NCI-H226 (cell line): ENCODE measurements around the gene CYP27C1.
"Not testable (repeated sequence)": the region's sequence is repeated elsewhere in the genome, so short reads cannot be mapped to it uniquely, and the experiment has no call there.

Source experiments
- DNase-seq: peaks from one replicate; pipeline ENCODE4 v3.0.0-alpha.2; 2015

CYP27C1 gene

DNA sequence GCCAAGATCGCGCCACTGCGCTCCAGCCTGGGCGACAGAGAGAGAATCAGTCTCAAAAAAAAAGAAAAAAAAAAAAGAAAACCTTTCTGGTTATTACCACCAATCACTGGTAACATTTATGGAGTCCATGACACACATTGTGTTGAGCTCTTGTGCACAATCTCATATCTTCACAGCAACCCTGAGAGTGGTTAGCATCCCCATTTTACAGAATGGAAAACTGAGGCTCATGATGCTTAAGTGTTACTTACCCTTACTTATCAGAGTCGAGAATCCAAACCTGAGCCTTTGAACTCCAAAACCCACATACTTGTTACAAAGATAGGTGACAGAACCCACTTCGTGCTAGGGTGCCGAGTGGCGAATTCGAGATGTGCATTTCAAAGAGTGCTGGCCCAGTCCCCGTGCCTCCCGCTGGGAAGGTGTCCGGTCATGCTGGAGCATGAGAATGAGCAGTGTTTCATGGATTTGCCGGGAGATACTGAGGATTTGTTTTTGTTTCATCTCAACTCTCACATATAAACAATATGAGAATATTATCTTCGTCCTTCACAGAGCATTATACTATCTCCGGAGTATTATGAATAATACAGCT lies 50.9 kb downstream of the CYP27C1 start:
- no peak for DNase-seq

DNA sequence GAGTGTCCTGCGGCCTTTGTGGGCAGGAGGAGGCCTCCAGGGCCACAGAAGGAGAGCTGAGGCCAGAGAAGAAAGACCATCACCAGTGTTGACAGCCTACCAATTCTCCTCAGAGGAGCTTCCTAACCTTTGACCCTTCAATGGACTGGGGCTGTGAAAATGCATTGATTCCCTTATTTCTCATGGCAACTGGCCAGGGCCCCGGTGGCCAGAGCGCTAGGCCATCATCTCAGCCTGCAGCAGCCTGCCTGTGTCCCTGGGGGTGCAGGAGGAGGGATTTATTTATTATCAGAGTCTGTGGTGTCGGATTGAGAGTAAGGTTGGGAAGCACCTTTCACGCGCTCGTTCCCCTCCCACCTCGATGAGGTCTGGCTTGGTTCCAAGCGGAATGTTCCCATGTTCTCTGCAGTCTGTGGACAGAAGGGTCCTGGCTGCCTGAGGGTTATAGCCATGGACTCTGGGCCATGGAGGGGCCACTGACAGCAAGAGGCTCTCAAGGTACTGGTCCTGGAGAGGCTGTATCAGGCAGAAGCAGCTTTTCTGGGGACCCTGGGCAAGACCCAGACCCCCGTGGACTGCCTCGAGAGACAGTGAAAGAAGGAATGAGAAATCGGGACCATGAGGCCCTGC lies 53.8 kb downstream of the CYP27C1 start:
- DNase-seq, result no peak

DNA sequence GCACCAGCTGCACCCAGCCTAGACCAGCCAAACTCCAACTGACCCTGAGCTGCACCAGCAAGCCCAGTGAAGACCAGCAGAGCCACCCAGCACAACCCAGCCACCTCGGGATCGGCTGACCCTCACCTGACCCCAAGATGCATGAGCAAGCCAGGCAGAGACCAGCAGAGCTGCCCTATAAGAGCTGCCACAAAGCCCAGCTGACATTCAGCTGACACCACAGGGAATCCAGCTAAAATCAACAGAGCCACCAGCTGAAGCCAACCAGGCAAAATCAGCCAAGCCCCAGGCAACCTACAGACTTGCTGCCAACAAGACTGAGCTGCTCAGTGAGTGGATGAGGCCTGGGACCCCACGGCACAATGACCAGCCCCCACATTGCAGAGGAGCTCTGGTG lies 54.6 kb downstream of the CYP27C1 start:
- DNase-seq, result no peak

DNA sequence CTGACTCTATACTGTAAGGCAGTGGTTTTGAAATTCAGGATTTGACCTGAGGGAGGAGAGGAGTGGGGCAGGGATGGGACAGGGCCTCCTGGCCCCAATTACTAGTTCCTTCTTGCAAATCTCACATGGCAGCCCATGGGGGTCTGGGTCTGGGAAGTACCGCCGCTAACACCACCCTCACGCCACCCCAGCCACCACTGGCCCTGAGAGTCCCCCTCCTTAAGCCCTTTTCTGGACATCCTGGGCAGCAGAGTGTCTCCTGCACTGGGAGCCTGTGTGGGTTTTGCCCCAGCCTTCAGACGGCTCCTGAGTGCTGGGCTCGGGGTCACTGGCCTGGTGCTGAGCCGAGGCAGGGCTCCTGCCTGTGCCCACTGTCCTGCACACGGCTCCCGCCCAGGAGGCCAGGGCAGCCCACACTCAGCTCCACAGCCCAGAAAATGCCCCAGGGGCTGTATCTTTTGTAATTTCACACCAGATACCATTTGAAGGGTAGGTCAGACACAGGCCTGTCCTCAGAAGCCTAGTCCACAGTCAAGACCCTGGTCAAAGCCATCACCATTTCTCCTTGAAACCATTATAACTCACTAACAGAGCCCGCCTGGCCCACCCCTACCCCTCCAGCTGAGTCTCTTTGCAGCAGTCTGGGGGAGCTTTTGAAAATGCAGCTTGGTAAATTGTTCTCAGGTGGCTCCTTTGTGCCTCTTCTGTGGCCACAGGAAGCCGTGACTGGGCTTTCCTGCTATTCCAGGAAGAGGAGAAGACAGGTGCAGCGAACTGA lies 55.1 kb downstream of the CYP27C1 start:
- no peak for DNase-seq

DNA sequence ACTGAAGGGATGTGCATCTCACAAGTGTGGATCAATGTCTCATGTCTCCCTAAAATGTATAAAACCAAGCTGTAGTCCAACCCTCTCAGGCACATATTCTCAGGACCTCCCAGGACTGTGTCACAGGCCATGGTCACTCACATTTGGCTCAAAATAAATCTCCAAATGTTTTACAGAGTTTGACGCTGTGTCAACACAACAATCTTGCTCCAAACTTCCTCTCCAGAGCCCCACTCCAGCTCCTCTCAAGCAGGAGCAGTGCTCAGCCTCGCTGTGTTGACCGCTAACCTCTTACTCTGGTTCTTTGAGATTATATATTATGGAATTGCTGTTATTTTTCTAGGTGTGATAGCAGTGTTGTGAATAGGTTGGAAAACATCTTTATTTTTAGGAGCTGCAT lies 56.2 kb downstream of the CYP27C1 start:
- no peak for DNase-seq

DNA sequence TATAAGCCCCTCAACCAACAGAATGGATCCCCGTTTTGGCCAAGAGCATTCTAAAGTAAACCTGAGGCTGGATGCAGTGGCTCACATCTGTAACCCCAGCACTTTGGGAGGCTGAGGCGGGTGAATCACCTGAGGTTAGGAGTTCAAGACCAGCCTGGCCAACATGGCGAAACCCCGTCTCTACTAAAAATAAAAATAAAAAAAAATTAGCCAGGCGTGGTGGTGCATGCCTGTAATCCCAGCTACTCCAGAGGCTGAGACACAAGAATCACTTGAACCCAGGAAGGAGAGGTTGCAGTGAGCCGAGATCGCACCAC lies 57.1 kb downstream of the CYP27C1 start:
- DNase-seq, result not testable (repeated sequence)

DNA sequence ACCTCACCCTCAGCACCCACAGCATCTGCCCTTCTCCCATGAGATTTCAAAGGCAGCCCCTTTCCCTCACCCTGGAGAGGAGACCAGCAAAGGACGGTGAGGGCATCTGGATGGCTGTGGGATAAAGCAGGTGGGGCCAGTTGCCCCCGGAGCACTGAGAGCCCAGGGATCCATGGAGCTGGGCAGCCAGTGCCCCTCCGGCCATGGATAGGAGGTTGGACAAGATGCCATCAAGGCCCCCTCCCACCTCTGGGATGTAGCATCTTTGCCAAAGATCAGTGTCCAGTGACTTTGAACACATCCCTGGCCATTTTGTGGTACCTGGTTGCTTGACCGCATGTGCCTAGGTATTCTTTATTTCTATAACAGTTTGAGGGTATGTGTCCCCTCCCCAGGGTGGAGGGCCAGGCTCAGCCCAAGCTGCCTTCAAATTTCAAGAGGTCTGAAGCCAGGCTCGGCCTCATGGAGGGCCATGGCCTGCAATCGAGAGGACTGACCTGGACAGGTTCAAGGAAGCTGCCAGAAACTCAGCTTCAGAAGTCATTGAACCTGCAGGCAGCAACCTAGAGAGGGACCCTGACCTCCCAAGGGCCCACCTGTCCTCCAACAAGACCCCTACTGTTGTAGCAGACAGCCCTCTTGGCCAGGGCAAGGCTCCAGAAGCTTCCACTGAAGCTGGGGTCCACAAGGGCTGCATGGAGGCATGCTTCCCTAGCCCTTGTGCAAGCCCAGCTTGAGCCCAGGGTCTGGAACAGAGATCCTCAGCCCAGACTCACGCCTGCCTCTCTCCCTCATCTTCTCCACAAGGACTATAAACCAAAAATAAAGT lies 57.6 kb downstream of the CYP27C1 start:
- no peak for DNase-seq

DNA sequence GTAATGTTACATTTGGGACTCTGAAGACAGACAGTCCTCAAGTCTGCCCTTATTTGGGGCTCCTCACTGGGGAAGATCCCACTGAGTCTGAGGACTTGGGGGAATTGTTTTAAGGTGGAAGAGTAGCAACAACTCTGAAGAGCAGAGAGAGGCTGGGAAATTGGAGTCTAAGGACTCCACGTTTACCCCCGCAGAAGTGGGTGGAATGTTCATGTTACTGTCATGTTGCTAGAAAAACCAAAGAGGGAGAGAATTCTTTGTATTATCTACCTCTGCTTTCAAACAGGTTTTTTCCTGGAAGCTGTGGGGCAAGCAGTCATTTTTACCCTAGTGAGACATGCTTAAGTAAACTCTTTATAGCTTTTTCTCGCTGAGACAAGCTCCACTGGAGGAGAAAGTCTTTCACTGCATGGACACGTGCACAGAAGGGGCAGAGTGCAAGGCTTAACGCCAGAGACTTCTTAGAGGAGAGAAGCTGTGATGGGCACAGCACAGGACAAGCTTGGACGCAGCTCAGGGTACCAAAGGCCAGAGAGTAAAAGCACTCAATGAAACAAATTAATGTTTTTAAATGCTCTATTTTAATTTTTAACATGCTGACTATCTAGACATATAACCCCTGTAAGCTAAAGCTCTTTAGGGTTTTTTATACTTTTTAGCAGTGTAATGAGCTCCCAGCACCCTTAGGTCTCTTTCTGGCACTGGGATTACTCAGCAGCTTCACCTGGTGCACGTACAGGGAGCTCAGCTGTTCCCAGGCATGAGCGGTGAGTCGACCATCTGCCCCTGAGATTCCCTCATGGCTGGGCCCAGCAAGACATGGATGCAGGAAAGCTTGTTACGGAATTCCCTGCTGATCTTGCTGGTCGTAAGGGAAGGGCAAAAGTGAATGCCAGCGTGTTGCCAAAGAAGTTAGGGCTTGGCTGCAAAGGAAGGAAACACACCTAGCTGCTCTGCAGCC lies 58.6 kb downstream of the CYP27C1 start:
- DNase-seq, result no peak

DNA sequence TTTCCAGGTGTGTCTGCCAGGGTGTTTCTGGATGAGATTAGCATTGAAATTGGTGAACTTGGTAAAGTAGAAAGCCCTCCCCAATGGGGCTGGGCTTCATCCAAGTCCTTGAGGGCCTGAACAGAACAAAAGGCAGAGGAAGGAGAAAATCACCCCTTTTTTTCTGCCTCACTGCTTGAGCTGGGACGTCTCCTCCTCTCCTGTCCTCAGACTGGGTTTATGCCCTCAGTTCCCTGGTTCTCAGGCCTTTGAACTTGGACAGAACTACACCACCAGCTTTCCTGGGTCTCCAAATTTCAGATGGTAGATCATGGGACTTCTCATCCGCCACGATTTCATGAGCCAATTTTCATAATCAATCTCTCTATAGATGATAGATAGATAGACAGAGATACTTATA lies 59.4 kb downstream of the CYP27C1 start:
- DNase-seq, result no peak

DNA sequence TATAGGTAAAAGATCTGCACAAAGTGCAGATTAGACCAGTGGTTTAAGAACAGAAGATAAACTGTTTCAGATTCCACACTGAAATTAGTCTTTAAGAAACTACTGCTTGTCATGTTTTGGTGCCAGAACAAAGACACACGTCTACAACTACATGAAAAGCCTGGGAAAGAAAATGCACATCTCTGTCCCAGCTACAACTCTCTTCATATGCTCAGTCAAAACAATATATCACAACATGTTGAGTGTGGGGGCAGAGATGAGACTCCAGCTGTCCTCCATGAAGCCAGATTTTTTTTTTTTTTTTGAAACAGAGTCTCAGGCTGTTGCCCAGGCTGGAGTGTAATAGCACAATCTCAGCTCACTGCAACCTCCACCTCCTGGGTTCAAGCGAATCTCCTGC lies 60.6 kb downstream of the CYP27C1 start:
- DNase-seq, result no peak

DNA sequence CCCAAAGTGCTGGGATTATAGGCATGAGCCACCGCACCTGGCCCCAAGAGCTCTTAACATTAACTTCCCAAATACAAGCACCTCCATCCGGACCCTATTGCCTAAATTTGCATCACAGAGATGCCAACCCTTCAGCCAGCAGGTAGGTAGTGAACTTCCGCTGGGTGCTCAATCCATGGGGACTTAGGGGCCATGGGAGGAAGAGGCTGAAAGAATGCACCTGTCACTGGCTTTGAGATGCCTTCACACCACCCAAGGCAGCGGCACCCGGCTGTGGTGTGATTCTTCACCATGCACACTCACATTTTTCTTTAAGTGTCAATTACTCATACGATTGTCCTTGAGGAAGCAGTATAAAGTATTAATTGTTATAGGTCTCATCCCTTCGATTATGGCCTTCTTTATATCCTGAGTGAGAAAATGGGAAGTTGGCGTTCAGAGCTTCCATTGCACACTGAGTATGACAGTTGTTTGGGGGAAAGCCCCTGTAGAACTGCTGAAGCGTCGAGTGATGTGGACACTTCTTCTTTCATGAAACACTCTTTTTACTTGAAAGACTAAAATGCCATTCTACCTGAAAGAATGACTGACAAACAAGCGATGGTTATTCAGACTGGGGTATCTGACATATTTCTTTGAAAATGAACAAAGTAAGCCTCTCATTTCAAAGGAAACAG lies 61.3 kb downstream of the CYP27C1 start:
- no peak for DNase-seq

DNA sequence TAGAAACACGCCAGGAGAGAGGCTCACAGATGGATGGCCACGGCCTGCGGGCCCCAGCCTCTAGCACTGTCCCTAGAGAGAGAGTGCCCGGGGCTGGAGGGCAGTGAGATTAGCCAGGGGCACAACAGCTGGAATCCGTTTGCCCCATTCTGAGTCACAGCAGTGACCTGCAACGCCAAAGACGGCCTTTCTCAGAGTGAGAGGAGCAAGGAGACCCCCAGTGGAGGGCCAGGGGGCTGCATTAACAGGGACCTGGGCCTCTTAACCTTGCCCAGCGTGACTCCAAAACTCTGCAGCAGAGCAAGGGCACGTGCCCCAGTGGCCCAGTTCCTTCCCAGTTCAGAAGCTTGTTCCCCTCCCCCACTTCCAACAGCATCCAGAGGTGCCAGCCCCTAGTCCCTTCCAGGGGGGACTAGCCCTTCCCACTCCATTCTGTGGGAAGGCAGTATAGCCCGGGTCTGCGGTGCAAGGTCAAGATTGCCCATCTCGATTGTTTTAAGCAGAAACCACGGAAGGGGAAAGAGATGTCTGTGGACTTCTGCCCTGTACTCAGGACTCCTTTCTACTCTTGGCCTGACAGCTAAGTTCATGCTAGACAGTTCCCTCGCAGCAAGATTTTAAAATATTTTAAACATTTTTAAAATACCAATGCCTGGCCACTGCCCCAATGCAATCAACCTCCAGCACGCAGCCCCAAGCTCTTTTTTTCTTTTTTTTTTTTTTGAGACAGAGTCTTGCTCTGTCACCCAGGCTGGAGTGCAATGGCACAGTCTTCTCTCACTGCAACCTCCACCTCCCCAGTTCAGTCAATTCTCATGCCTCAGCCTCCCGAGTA lies 62.2 kb downstream of the CYP27C1 start:
- no peak for DNase-seq

DNA sequence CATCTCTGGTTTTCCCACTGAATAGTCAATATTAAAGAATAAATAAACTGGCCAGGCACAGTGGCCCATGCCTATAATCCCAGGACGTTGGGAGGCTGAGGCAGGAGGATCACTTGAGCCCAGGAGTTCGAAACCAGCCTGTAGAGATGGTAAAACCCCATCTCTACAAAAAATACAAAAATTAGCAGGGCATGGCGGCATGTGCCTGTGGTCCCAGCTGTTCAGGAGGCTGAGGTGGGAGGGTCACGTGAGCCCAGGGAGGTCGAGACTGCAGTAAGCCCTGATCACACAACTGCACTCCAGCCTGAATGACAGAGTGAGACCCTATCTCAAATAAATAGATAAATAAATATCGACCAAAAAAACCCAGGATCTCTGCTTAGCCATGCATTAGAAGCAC lies 63.0 kb downstream of the CYP27C1 start:
- no peak for DNase-seq

DNA sequence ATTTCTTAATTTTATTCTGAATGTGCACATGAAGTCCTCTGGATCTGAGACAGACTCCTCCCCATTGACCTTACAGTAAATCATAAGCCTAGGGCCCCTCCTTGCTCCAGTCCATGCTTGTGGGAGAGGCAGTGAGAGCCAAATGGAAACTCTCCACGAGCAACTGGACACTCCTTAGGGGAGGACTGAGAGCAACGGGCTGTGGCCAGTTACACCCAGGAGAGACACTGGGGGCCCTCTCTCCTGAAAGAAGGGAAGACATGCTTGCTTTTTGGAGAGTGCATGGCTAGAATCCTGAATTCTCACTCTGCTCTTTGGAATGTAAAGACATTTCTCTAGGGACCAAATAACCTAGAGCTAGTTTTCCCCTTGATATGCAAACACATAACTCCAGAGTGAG lies 64.2 kb downstream of the CYP27C1 start:
- no peak for DNase-seq

DNA sequence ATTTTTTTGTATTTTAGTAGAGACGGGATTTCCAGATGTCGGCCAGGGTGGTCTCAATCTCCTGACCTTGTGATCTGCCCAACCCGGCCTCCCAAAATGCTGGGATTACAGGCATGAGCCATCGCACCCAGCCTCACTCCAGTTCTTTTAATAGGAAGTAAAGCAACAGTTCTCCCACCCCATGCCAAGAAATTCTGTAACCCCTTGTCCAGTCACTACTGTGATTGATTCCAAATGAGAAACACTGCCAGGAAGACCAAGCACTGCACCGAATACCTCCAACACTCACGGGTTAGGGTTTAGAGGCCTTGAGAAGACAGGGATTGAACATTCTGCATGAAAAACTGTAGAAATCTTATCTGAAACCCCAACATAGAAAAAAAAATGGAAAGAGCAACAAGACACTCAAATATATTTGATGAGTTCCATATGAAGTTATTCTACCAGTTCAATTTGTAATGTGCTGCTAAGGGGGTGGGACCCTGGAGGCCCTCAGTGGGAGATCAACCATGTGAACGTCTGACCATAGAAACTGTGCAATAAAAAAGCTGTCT lies 65.0 kb downstream of the CYP27C1 start:
- DNase-seq, result no peak

DNA sequence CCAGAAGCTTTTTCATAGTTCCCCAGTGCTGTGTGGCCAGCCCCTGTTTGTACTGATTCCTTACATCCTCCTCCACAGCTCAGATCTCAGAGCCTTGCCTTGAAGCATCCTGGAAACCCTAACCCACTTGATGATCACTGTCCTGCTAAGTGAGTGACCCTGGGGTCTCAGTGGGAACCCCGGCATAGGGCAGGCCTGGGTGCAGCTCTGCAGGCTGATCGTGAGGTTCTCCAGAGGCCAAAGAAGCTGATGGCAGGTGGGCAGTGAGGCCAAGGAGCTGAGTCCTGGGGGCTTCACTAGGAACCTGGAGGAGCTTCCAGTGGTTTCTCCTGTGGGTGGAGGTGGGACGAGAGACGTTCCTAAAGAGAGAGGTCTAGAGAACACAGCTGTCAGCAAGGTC lies 65.7 kb downstream of the CYP27C1 start:
- DNase-seq, result no peak

DNA sequence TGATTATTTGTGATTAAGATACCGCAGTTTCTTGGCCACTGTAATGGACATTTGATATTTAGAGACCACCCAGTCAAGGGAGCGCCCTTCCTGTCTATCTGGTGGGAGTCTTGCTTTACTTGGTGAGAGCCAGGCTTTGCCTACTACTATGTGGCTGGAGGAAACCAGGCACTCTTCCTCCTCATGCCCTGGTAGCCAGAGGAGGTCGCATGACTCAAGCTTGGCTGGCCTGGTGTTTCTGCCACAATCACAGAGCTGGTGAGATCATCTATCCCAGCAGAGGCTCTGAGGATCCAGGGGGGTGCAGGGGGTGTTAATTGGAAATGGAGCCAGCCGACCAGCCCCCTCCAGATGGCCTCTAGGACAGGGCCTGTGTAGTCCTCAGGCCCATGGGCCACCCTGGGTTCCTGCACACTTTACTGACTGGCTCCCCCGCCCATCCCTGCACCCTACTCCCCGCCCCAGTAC lies 66.4 kb downstream of the CYP27C1 start:
- peak; percentile 93 for DNase-seq

DNA sequence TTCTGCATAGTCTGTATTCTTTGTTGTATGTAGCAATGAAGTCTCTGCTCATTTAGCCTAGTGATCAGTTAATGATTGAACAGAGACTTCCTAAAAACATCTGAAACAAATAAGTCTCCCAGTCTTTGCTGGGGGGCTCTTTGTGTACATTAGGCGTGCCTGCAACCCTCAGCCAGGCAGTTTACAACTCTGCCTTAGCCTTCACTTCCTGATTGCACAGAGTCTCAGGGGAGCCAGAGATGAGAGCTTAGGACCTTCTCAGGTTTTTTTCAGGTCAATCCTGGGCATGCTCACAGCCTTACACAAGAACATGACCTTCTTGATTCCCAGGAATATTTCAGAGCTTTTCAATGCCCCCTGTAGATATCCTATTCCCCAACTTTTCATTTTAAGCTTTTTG lies 69.1 kb downstream of the CYP27C1 start:
- DNase-seq, result no peak

DNA sequence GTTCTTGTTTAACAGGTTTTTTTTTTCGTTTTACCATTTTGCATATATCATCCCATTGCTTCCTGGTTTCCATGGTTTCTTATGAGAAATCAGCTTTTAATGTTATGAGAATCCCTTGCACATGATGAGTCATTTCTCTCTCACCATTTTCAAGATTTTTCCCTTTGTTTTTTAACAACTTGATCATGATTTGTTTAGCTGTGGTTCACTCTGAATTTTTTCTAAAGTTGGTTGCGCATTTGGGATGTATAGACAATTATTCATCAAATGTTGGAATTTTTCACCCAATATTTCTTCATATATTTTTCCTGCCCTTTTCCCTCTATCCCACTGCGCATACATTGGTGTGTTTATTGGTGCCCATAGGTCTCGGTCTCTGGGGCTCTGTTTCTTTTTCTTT lies 70.7 kb downstream of the CYP27C1 start:
- peak; percentile 29 for DNase-seq

DNA sequence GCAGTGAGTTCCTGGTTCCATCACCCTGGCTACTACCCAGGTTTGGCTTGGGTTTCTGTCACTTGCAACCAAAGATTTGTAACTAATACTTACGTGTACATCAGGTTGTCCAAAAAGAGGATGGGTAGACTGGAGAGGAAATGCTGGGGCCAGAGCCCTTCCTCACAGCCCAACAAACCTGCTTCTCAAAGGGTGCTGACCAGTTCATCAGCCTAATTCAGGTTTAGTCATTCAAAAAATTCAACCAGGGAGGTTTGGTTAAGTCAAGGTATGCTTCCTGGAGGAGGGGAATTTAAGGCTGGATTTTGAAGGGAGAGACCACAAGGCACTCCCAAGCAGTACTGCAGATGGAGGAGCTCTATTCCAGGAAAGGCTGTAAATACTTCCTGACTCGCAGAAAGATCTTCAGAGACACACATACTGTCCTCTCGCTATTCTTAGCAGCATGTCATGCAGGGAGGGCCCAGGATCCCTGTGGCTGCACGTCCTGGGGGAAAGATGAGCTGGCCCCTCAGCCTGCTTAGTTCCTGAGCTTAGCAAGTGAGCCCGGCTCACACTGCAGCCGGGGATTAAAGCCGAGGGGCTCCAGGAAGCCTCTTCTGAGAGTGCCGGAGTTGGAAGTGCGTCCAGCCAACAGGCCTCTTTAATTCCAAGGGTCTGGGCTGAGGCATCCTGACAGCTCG lies 73.1 kb downstream of the CYP27C1 start:
- no peak for DNase-seq
